Measurements from ENCODE around the gene PDZD4.

The PDZD4 gene

GRCh38 chrX:153814591-153815315 is 15.6 kb downstream of the PDZD4 start:
- no peak for DNase-seq (ENCODE audit: low read depth in 1 of 2, low spot score in 1 of 2)

GRCh38 chrX:153813161-153813560 is 17.2 kb downstream of the PDZD4 start:
- DNase-seq (ENCODE audit: low read depth in 1 of 2, low spot score in 1 of 2) = no peak

GRCh38 chrX:153812220-153812619 is 18.1 kb downstream of the PDZD4 start:
- no peak for DNase-seq (ENCODE audit: low read depth in 1 of 2, low spot score in 1 of 2)

GRCh38 chrX:153807976-153808375 is 22.4 kb downstream of the PDZD4 start:
- DNase-seq (ENCODE audit: low read depth in 1 of 2, low spot score in 1 of 2) = no peak

GRCh38 chrX:153806999-153807575 is 23.3 kb downstream of the PDZD4 start:
- no peak for DNase-seq (ENCODE audit: low read depth in 1 of 2, low spot score in 1 of 2)

GRCh38 chrX:153805436-153805835 is 24.9 kb downstream of the PDZD4 start:
- DNase-seq (ENCODE audit: low read depth in 1 of 2, low spot score in 1 of 2) = no peak

GRCh38 chrX:153804621-153805020 is 25.7 kb downstream of the PDZD4 start:
- no peak for DNase-seq (ENCODE audit: low read depth in 1 of 2, low spot score in 1 of 2)

GRCh38 chrX:153804100-153804595 is 26.2 kb downstream of the PDZD4 start:
- DNase-seq (ENCODE audit: low read depth in 1 of 2, low spot score in 1 of 2) = no peak

- no peak for DNase-seq (ENCODE audit: low read depth in 1 of 2, low spot score in 1 of 2)
These were observed 26.9 kb downstream of the PDZD4 start for GRCh38 chrX:153803211-153804099.

- no peak for DNase-seq (ENCODE audit: low read depth in 1 of 2, low spot score in 1 of 2)
These were observed 27.8 kb downstream of the PDZD4 start for GRCh38 chrX:153802513-153803045.

GRCh38 chrX:153801669-153802068 is 28.7 kb downstream of the PDZD4 start:
- no peak for DNase-seq (ENCODE audit: low read depth in 1 of 2, low spot score in 1 of 2)

- DNase-seq (ENCODE audit: low read depth in 1 of 2, low spot score in 1 of 2) = no peak
These were observed 29.6 kb downstream of the PDZD4 start for GRCh38 chrX:153800746-153801145.

GRCh38 chrX:153800177-153800722 is 30.1 kb downstream of the PDZD4 start:
- DNase-seq (ENCODE audit: low read depth in 1 of 2, low spot score in 1 of 2) = no peak

GRCh38 chrX:153799326-153799725 is 31.0 kb downstream of the PDZD4 start:
- DNase-seq (ENCODE audit: low read depth in 1 of 2, low spot score in 1 of 2) = no peak

- no peak for DNase-seq (ENCODE audit: low read depth in 1 of 2, low spot score in 1 of 2)
These were observed 32.8 kb downstream of the PDZD4 start for GRCh38 chrX:153797415-153798015.

GRCh38 chrX:153794897-153795816 is 35.2 kb downstream of the PDZD4 start:
- DNase-seq (ENCODE audit: low read depth in 1 of 2, low spot score in 1 of 2) = no peak

- DNase-seq (ENCODE audit: low read depth in 1 of 2, low spot score in 1 of 2) = peak; percentile 77 to 88
These were observed 36.1 kb downstream of the PDZD4 start, which contains the start of the genes IDH3G and SSR4 for GRCh38 chrX:153794018-153794896. Gene IDH3G (minus strand): TSS chrX:153794375. CDS start chrX:153794326, 49 bp downstream. Gene SSR4 (plus strand): TSS chrX:153794668. CDS start chrX:153794688, 20 bp downstream.

GRCh38 chrX:153793291-153793690 is 37.1 kb downstream of the PDZD4 start:
- DNase-seq (ENCODE audit: low read depth in 1 of 2, low spot score in 1 of 2) = no peak

- no peak for DNase-seq (ENCODE audit: low read depth in 1 of 2, low spot score in 1 of 2)
These were observed 38.0 kb downstream of the PDZD4 start for GRCh38 chrX:153792368-153792767.
